SK-N-SH (cell line): ENCODE measurements around the gene COX8A. TPM values are rescaled to one million over a fixed set of nuclear protein-coding genes. Genes with fewer than 3 reads are reported as not detected.
"Not testable (repeated sequence)": the region's sequence is repeated elsewhere in the genome, so short reads cannot be mapped to it uniquely, and the experiment has no call there.

ENCODE experiments used
- CTCF ChIA-PET: fragments of 300-600, 350-600 bp; formaldehyde crosslinking; extraction: SDS; loops from one replicate; lab custom pipeline; 2021; lab: Yijun Ruan, JAX
- POLR2A ChIA-PET: fragments of 350-600 bp; sonication (Branson Sonifier 250); formaldehyde crosslinking; extraction: SDS; loops from one replicate; lab custom pipeline; 2020; ENCODE audit warnings: antibody characterized with exemption, inconsistent platforms; lab: Yijun Ruan, JAX
- DNase-seq: peaks from one replicate; pipeline ENCODE4 v3.0.0; 2012
- H2AFZ ChIP-seq: fragments of 200-600 bp; sonication (generic); 2 replicates; pipeline ENCODE4 v1.8.1; 2016; ENCODE audit warnings: antibody characterized with exemption, mild to moderate bottlenecking, low read depth
- H3F3A ChIP-seq: fragments of 200-600 bp; sonication (generic); replicated peaks from 2 replicates; pipeline ENCODE3; 2016; ENCODE audit warnings: antibody characterized with exemption, mild to moderate bottlenecking; ENCODE audit not compliant: insufficient read depth
- H3K27ac ChIP-seq, 2 experiments: fragments of 200-500 bp in 1 of 2; fragments of 200-600 bp in 1 of 2; sonication (Bioruptor generic) in 1 of 2; sonication (generic), shearing (Covaris generic) in 1 of 2; 2 replicates each; pipeline versions ENCODE4 v1.5.1 to v1.6.1; 2014 to 2016; ENCODE audit warnings: low read depth in 2 of 2, inconsistent platforms in 1 of 2, low read length in 1 of 2, mild to moderate bottlenecking in 1 of 2, mixed read lengths in 1 of 2
- H3K27me3 ChIP-seq: fragments of 200-600 bp; sonication (generic), shearing (Covaris generic); 2 replicates; pipeline ENCODE4 v1.6.1; 2016; ENCODE audit warnings: mixed run types; ENCODE audit not compliant: insufficient read depth
- H3K36me3 ChIP-seq, 2 experiments: fragments of 200-500 bp in 1 of 2; fragments of 200-600 bp in 1 of 2; sonication (Bioruptor generic) in 1 of 2; sonication (generic) in 1 of 2; replicated peaks in 1 of 2; 2 replicates each; pipeline versions ENCODE3 to v1.5.1; 2014 to 2016; ENCODE audit warnings: low read length in 1 of 2, mild to moderate bottlenecking in 1 of 2; ENCODE audit not compliant: insufficient read depth in 2 of 2, control insufficient read depth in 1 of 2
- H3K4me1 ChIP-seq, 2 experiments: fragments of 200-500 bp in 1 of 2; fragments of 200-600 bp in 1 of 2; sonication (Bioruptor generic) in 1 of 2; sonication (generic), shearing (Covaris generic) in 1 of 2; 2 replicates each; pipeline versions ENCODE4 v1.5.1 to v1.6.1; 2014 to 2016; ENCODE audit warnings: low read depth in 1 of 2, low read length in 1 of 2, mixed run types in 1 of 2; ENCODE audit not compliant: insufficient read depth in 2 of 2, control insufficient read depth in 1 of 2
- H3K4me2 ChIP-seq: fragments of 200-600 bp; sonication (generic), shearing (Covaris generic); 2 replicates; pipeline ENCODE4 v1.6.1; 2017; ENCODE audit warnings: mixed run types
- H3K4me3 ChIP-seq, 2 experiments: fragments of 200-500 bp in 1 of 2; fragments of 200-600 bp in 1 of 2; sonication (Bioruptor generic) in 1 of 2; sonication (generic), shearing (Covaris generic) in 1 of 2; 2 replicates each; pipeline versions ENCODE4 v1.5.1 to v1.8.1; 2014 to 2016; ENCODE audit warnings: low read depth in 2 of 2, inconsistent platforms in 1 of 2, low read length in 1 of 2, mild to moderate bottlenecking in 1 of 2, mixed read lengths in 1 of 2, moderate library complexity in 1 of 2
- H3K79me2 ChIP-seq: fragments of 200-600 bp; sonication (generic); 2 replicates; pipeline ENCODE4 v1.8.1; 2017; ENCODE audit warnings: mild to moderate bottlenecking; ENCODE audit not compliant: insufficient read depth
- H3K9ac ChIP-seq: fragments of 200-600 bp; sonication (generic); 2 replicates; pipeline ENCODE4 v1.6.1; 2017; ENCODE audit warnings: mixed run types
- H3K9me2 ChIP-seq: fragments of 200-600 bp; sonication (generic); 2 replicates; pipeline ENCODE4 v1.6.1; 2017; ENCODE audit warnings: mixed run types
- H3K9me3 ChIP-seq: fragments of 200-600 bp; sonication (generic); 2 replicates; pipeline ENCODE4 v1.6.1; 2017; ENCODE audit warnings: mixed run types, mild to moderate bottlenecking, moderate library complexity
- H4K20me1 ChIP-seq: fragments of 200-600 bp; sonication (generic); 2 replicates; pipeline ENCODE4 v1.6.1; 2017; ENCODE audit warnings: mild to moderate bottlenecking, mixed run types; ENCODE audit not compliant: insufficient read depth
- CHD2 ChIP-seq: fragments of 150-350 bp; IDR thresholded peaks from 2 replicates; pipeline ENCODE4 v1.6.1; 2018; ENCODE audit warnings: low read length; ENCODE audit not compliant: partially characterized antibody
- FOXJ3 ChIP-seq: sonication (generic); formaldehyde crosslinking; IDR thresholded peaks from 2 replicates; pipeline ENCODE4 v1.5.1; 2020; ENCODE audit warnings: mild to moderate bottlenecking, missing genetic modification reagents
- GATA2 ChIP-seq: sonication (generic); formaldehyde crosslinking; IDR thresholded peaks from 2 replicates; pipeline ENCODE4 v1.5.0; 2020; ENCODE audit warnings: mild to moderate bottlenecking, missing genetic modification reagents
- MXI1 ChIP-seq: IDR thresholded peaks from 2 replicates; pipeline ENCODE4 v1.6.1; 2012; ENCODE audit warnings: mild to moderate bottlenecking, low read depth, low read length, improper control_type of control experiment
- TEAD4 ChIP-seq: IDR thresholded peaks from 2 replicates; pipeline ENCODE4 v1.4.0; 2012; ENCODE audit warnings: mild to moderate bottlenecking, borderline replicate concordance; ENCODE audit not compliant: insufficient read depth
- USF2 ChIP-seq: fragments of 150-350 bp; IDR thresholded peaks from 2 replicates; pipeline ENCODE4 v1.6.1; 2017; ENCODE audit warnings: antibody characterized with exemption, low read length, low read depth, borderline replicate concordance
- WGBS: methylation state at CpG from one replicate; pipeline ENCODE4 v1.1.6; 2017; ENCODE audit warnings: low lambda C conversion rate; 5-methylcytosine and 5-hydroxymethylcytosine counted together
- polyA plus RNA-seq, 3 experiments: library from polyadenylated mRNA; depleted of rRNA; stranded (reverse); fragments of >200 nt; gene quantifications; 2 replicates each; pipeline ENCODE4 v1.2.3, GENCODE V29; 2012
- TF ChIP-seq, protein P1 (sequence below): IDR thresholded peaks from 2 replicates; pipeline ENCODE4 v1.4.0; 2012; ENCODE audit warnings: low read depth, borderline replicate concordance
- TF ChIP-seq, protein P2 (sequence below): IDR thresholded peaks from 2 replicates; pipeline ENCODE4; 2012

COX8A gene
- polyA plus RNA-seq, 1 of the 3 experiments (the other 2 are of a cell fraction), result 824 TPM

DNA sequence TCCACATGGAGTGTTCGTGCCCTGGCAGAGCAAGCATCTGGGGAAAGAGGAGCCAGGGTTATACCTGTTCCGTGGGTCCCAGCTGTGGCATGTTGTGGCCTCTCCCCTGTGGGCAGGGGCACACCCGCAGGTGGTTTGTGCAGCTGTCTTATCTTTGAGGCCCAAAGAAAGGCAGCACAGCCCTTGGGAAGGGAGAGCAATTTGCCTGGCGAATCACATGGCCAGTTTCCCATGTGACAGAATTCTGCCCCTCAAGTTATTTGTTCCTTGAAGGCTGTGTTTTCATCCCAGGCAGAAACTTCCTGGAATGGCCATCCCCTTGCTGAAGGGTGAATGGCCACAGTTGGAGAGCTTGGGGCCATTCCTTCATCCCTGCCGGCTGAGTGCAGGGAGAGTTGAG is 16.4 kb upstream of the COX8A start:
- Histone ChIP-seq H3K9me3 (no peaks in the 10 kb centered on the region), H3K36me3 (peaks cover 8 to 37% of the 10 kb centered on the region in 2 experiments), H3F3A (no peaks in the 10 kb centered on the region), H4K20me1 (no peaks in the 10 kb centered on the region), H3K4me3 (no peak overlapping the region), H3K9ac (no peak overlapping the region), H2AFZ (no peak overlapping the region), H3K27me3 (no peaks in the 10 kb centered on the region), H3K4me2 (no peak overlapping the region), H3K79me2 (no peaks in the 10 kb centered on the region), H3K27ac (no peak overlapping the region), H3K4me1 (peaks cover 0 to 16% of the 10 kb centered on the region in 2 experiments; a peak in 1 of 4 replicates), H3K9me2 (no peaks in the 10 kb centered on the region)
- TF ChIP-seq USF2 (no peak), TEAD4 (no peak), FOXJ3 (no peak)
- TF ChIP-seq, protein P1, sequence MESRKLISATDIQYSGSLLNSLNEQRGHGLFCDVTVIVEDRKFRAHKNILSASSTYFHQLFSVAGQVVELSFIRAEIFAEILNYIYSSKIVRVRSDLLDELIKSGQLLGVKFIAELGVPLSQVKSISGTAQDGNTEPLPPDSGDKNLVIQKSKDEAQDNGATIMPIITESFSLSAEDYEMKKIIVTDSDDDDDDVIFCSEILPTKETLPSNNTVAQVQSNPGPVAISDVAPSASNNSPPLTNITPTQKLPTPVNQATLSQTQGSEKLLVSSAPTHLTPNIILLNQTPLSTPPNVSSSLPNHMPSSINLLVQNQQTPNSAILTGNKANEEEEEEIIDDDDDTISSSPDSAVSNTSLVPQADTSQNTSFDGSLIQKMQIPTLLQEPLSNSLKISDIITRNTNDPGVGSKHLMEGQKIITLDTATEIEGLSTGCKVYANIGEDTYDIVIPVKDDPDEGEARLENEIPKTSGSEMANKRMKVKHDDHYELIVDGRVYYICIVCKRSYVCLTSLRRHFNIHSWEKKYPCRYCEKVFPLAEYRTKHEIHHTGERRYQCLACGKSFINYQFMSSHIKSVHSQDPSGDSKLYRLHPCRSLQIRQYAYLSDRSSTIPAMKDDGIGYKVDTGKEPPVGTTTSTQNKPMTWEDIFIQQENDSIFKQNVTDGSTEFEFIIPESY, result no peak
- TF ChIP-seq, protein P2, sequence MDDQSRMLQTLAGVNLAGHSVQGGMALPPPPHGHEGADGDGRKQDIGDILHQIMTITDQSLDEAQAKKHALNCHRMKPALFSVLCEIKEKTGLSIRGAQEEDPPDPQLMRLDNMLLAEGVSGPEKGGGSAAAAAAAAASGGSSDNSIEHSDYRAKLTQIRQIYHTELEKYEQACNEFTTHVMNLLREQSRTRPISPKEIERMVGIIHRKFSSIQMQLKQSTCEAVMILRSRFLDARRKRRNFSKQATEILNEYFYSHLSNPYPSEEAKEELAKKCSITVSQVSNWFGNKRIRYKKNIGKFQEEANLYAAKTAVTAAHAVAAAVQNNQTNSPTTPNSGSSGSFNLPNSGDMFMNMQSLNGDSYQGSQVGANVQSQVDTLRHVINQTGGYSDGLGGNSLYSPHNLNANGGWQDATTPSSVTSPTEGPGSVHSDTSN, result no peak
- no peak for DNase-seq
- CTCF ChIA-PET, result interaction anchor here (0.6 to 7.1 kb wide), 4 partner anchors 12 to 195 kb away, joined by 3 to 41 read pairs (median 3); no protein-coding TSS in a partner anchor
- POLR2A ChIA-PET, result no interaction called here
- 100% methylated on average over 4 of the region's 5 CpGs for WGBS

DNA sequence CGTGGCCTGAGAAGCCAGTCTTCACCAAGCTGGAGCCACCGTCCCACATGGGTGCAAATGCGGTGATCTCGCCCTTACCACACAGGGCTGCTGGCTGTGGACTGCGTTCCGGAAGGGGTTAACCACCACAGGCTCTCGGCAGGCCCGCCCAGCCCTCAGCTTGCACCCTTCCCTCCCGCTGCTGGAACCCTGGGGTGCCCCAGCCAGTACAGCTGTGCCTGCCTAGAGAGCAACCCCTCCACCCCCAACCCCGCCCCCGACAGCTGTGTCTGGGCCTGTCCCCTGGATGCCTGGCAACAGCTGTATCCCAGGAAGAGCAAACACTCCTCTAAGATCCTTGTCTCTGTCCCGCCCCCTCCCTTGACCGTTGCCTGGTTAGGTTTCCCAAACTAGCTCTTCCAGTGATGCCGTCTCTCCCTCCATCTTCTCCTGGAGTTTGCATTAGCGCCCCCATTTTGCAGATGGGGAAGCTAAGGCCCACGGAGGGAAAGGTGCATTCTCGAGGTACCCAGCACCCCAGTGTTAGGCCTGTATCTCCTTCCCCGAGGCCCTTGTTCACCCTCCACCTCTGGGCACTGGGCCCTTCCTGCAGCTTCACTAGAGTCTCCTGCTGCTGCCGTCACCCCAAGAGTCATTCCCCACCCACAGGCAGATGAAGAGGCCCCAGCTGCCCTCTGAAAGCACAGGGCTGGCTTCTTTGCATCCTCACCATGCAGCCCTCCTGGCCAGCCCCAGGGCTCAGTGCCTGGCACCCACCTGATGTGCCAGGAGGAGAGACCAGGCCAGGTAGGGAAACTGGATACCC is 12.6 kb upstream of the COX8A start:
- Histone ChIP-seq H2AFZ (no peak overlapping the region), H3K9ac (no peak overlapping the region), H3K79me2 (no peaks in the 10 kb centered on the region), H3K4me2 (no peak overlapping the region), H3K27me3 (no peaks in the 10 kb centered on the region), H3K4me3 (no peak overlapping the region), H4K20me1 (no peaks in the 10 kb centered on the region), H3K9me2 (no peaks in the 10 kb centered on the region), H3F3A (no peaks in the 10 kb centered on the region), H3K27ac (no peak overlapping the region), H3K4me1 (peaks cover 0 to 16% of the 10 kb centered on the region in 2 experiments; a peak in 1 of 4 replicates), H3K9me3 (no peaks in the 10 kb centered on the region), H3K36me3 (peaks cover 0 to 9% of the 10 kb centered on the region in 2 experiments)
- WGBS, result 80% methylated on average over 10 of the region's 19 CpGs
- peak; percentile 83 for DNase-seq
- TF ChIP-seq CHD2, result no peak
- TF ChIP-seq GATA2 (CRISPR knock-in tag), result 0 out of 2 replicates have a peak, but pooled peaks have one; percentile 10
- no peak for TF ChIP-seq MXI1
- CTCF ChIA-PET, result interaction anchor here (0.8 to 7.1 kb wide), 7 partner anchors 10 to 126 kb away, joined by 3 to 41 read pairs (median 5); partner anchors contain the start of genes COX8A and RCOR2
- POLR2A ChIA-PET, result no interaction called here

- H4K20me1 ChIP-seq, H3K36me3 ChIP-seq, H3K27ac ChIP-seq, H3K9me2 ChIP-seq, H3K79me2 ChIP-seq, H3K9me3 ChIP-seq, H3K9ac ChIP-seq, POLR2A ChIA-PET, H2AFZ ChIP-seq, H3K27me3 ChIP-seq, H3K4me3 ChIP-seq, H3K4me2 ChIP-seq, DNase-seq, H3F3A ChIP-seq: not testable (repeated sequence)
- H3K4me1 ChIP-seq, result peaks cover 0 to 16% of the 10 kb centered on the region in 2 experiments; a peak in 1 of 4 replicates
- CTCF ChIA-PET, result interaction anchor here (0.6 to 2.6 kb wide), 3 partner anchors 11 to 127 kb away, joined by 4 to 8 read pairs (median 6); partner anchors contain the start of gene COX8A
- 96% methylated on average over 4 of the region's 4 CpGs for WGBS
These were observed 10.5 kb upstream of the COX8A start for GRCh38 chr11:63963895-63964294.
